TTC549 (cell line): Measurements from ENCODE around the gene DENND1A.

ENCODE experiments used
- FAIRE-seq: peaks from 2 replicates; lab custom pipeline; 2012; peaks lifted over from hg19 to GRCh38; lab: Jason Lieb, UNC

The DENND1A gene

DNA sequence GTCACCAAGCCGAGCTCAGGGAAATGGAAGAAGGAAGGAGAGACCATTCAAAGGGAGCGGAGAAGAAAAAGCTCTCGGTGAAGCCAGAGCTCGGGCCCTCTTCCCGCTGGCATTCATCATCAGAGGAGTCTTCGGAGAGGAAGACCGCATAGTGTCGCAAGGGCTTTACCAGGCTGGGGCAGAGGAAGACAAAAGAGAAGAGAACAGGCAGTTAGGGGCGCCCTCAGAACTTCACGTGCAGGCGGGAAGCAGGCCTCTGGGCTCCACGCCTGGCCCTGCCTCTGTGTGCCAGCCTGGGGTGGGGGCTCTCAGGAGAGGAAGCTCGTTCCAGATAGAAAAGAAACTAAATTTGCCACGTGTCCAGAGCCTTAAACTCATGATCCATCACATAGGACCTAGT lies 542.2 kb downstream of the DENND1A start:
- no peak for FAIRE-seq

DNA sequence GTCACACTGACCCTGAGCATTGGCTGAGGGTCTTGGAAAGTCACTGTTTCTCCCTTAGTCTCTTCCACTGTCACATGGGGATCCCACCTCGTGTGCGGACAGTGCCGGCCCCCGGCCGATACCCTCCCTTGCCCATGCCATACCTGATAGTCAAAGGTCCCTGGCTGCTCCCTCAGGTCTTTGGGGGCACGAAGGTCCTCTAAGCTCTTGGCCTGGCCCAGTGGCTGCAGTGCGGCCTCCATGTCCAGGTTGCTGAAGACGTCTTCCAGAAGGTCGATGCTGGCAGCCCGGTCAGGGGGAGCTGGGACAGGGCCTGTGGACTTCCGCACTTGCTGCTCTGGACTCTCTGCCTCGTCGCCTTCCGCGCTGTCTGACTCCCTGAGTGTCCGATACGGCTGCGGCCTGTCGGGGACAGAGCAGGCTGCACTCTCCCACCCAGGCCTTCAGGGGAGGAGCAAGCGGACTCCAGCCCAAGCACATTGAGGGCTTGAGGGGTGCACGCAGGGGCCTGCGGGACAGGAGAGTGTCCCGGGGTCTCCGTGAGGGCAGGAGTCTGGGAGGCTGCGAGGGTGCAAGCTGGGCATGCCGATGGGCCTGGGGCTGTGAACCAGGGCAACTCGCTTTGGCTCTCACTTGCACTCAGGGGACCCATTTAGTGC lies 546.3 kb downstream of the DENND1A start:
- no peak for FAIRE-seq

DNA sequence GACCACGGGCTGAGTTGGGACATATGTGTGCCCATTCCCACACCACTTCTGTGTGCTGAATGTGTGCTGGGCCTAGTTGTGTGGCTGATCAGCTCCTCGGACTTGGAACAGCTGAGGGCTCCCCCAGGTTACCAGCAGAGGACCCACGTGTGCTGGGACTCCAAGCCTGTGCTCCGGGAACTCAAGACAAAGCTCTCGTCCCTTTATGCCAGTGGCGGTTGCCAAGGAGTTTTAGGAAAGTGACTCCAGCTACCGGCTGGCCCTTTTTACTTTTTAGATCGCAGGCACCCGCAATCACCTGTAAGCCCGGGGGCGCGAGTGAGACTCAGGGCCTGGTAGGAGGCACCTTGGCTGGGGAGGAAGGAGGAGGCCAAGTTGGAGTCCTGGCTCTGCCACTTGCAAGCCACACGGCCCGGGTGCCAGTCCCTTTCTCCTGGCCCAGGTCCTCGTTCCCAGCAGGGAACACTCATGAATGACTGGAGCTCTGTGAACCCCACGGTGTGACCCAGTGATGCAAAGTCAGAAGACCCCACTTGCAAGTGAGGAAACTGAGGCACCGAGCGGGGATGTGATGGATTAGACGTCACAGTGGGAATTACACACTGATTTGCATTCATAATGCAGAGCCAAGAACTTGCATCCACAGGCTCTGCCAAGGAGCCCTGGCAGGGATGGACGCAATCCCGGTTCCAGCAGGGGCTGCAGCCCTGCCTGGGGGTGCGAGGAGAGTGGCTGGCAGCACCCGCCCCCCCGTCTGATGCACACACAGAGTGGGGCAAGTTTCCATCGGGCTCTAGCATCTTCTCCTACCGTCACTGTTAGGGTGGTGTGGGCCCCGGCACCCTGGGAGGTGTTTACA lies 547.0 kb downstream of the DENND1A start:
- no peak for FAIRE-seq

DNA sequence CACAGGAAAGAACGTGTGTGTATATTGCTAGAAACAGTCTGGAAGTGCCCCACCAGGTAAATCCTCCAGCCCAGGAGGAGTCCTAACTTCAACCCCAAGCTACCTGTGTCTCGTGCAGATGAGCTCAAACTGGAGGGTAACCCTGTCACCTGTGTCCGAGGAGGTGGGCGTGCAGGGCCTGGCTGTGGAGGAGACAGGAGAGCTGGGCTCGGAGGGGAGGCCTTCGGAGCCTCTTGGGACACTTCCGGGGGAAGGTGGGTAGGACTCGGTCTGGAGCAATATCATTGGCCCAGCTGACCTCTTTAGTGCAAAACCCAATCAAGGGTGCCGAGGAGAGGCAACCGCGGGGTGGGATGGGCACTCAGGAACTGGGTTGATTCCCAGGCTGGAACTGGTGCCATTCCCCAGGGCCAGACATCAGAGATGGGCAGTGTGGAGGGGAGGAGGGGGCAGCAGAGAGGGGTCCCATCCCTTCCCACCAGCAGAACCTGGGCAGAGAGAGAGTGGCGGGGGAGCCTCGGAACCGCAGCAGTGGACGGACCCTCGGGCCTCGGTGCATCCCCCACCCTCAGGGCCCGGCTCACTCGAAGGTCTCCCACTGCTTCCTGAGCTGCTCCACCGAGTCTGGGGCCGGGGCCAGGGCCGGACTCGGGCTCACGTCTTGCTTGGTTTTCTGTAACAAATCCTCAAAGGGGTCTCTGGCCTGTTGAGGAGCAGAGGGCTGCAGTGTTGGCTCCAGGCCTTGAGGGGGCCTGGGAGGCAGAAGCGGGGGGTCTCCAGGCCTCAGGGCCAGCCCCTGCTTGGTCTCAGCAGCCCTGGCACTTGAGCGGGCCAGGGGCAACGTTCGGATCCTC lies 548.8 kb downstream of the DENND1A start:
- FAIRE-seq = no peak

GRCh38 chr9:123378956-123379660 lies 550.8 kb downstream of the DENND1A start:
- no peak for FAIRE-seq

DNA sequence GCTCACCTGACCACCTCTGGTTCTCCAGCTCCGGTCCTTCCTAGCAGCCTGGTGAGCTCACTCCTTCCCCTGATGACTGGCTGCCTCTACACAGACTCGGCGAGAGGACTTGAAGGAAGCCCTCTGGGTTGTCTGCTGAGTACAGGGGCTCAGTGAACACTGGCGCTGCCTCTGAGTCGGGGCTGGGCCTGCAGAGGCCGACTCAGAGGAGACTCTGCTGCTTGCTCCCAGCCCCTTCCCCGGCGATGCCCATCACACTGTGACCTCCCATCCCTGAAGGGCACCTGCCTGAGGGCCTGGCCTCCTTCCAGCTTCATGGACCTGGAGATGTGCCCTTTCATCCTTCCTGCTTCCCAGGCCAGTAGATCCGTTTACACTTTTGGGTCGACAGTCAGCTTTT lies 551.9 kb downstream of the DENND1A start:
- no peak for FAIRE-seq

DNA sequence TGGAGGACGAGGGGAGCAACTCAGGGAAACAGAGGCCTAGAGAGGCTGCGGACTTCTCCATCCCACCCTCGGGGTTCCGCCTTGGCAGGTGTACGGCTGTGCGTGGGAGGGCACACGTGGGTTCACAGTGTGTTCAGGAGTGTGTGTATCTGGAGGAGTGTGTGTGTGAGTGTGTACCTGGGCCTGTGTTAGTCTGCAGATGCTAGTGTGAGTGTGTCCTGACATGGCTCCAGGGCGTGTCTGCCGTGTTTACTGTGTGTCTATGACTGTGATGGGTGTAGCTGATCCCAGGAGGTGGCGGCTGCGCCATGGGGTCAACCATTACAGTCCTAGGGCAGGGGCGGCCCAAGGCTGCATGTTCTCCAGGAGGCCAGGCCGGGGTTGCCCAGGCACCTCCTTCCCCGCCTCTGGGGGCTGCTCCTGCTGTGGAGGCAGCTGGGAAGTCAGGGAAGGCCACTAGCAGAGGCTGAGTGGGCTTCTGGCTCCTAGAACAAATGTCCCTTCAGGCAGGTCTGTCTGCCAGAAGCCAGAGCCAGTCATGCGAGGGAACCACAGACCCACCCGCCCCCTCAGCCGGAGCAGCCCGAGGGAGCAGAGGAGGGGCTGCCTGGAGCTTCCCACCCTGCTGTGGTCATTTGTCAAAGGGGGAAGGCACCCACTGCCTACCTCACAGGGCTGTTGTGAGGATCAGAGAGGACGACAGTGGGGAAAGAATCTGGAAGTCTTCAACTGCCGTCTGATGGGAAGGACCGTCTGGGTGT lies 552.5 kb downstream of the DENND1A start:
- FAIRE-seq = no peak

DNA sequence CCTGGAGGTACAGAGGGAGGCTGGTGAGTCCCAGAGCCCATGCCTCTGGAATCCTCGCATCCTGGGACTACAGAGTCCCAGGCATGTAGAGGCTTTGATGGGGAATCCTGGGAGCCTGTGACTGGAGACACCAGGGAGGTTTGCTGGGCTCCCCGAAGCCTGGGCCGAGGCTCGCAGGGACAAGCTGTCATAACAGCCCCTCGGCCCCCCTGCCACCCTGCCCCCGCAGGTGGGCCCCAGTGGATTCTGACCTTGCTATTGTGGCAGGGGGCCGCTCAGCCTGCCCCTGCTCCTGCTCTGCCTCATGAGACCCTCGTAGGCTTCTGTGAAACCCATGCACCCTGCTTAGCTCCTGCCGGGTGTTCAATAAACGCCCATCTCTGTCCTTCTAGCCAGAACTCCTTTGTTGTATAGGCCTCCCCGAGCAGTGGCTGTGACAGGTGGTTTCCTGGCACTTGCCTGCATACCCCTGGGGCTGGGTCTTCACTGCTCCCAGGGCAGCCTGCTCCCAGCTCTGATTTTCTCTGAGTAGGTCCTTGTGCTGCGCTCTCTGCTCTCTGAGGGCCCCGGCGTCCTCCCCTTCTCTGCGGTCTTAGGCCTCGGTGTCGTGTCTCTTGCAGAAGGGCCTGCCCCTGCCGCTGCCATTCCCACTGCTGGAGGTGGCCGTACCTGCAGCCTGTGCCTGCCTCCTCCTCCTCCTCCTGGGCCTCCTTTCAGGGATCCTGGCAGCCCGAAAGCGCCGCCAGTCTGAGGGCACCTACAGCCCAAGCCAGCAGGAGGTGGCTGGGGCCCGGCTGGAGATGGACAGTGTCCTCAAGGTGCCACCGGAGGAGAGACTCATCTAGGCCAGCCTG lies 553.5 kb downstream of the DENND1A start:
- no peak for FAIRE-seq

- no peak for FAIRE-seq
Measured at GRCh38 chr9:123375469-123376132, 554.3 kb downstream of the DENND1A start.

DNA sequence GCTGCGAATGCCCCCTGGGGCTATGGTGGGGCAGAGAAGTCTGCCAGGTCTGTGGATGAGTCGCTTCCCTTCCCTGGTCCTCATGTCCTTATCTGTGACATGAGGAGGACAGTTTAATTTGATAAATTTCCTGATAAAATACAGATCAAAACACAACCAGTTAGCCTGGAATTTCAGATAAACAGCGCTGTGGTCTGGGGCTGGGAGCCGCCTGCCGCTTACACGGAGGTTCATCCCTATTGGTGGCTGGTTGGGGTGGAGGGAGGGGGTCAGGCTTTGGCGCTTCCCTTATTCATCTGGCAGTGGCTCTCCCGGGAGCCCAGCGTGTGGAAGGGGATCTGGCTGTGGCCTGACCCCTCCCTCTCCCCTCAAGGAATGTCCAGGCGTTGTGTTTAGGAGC lies 556.0 kb downstream of the DENND1A start:
- no peak for FAIRE-seq

- no peak for FAIRE-seq
Measured at GRCh38 chr9:123373447-123373923, 556.4 kb downstream of the DENND1A start.

- no peak for FAIRE-seq
Measured at GRCh38 chr9:123372766-123373446, 557.0 kb downstream of the DENND1A start.

- no peak for FAIRE-seq
Measured at GRCh38 chr9:123371805-123372590, 557.9 kb downstream of the DENND1A start.

GRCh38 chr9:123371228-123371584 lies 558.7 kb downstream of the DENND1A start:
- no peak for FAIRE-seq

DNA sequence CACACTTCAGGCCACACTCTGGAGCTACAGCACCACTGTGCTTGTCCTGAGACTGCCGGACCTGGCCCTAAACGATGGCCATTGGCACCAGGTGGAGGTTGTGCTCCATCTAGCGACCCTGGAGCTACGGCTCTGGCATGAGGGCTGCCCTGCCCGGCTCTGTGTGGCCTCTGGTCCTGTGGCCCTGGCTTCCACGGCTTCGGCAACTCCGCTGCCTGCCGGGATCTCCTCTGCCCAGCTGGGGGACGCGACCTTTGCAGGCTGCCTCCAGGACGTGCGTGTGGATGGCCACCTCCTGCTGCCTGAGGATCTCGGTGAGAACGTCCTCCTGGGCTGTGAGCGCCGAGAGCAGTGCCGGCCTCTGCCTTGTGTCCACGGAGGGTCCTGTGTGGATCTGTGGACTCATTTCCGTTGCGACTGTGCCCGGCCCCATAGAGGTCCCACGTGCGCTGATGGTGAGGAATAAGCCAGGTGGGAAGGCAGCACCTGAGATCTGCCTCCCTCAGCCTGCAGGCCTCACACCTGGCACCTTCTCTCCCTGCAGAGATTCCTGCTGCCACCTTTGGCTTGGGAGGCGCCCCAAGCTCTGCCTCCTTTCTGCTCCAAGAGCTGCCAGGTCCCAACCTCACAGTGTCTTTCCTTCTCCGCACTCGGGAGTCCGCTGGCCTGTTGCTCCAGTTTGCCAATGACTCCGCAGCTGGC lies 559.2 kb downstream of the DENND1A start:
- no peak for FAIRE-seq

DNA sequence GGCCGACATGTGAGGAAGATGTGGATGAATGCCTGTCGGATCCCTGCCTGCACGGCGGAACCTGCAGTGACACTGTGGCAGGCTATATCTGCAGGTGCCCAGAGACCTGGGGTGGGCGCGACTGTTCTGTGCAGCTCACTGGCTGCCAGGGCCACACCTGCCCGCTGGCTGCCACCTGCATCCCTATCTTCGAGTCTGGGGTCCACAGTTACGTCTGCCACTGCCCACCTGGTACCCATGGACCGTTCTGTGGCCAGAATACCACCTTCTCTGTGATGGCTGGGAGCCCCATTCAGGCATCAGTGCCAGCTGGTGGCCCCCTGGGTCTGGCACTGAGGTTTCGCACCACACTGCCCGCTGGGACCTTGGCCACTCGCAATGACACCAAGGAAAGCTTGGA lies 559.8 kb downstream of the DENND1A start:
- FAIRE-seq = no peak

DNA sequence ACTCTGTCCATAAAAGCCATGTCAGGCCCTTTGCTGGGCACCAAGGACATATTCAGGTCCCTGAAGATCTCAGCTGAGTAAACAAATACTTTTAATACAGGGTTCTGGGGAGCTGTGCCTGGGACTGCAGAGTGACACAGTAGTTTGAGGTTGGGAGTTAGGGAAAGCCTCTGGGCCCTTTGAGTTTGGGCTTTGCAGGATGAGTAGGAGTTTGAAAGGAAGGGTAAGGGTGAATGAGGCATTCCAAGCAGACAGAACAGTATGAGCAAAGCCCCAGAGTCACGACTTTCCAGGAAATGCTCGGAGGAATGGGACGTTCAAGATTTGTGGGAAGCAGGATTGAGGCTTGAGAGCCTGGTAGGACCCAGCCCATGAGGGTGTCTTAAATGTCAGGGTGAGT lies 560.6 kb downstream of the DENND1A start:
- no peak for FAIRE-seq
